K562 (cell line): ENCODE results near the gene PIH1D1. TPM values are rescaled to one million over a fixed set of nuclear protein-coding genes. Genes with fewer than 3 reads are reported as not detected.
A peak's percentile ranks its signal among the peaks of the same experiment; 100 is the strongest.

Source experiments
- BRD4 ChIP-seq: fragments of 200-600 bp; sonication (generic); IDR thresholded peaks from 2 replicates; pipeline ENCODE4 v1.6.1; 2017; ENCODE audit warnings: inconsistent platforms
- ESRRA ChIP-seq: fragments of 450-650 bp; IDR thresholded peaks from 2 replicates; pipeline ENCODE4 v1.6.1; 2014; ENCODE audit warnings: low read depth, mild to moderate bottlenecking, moderate library complexity, borderline replicate concordance
- FOXM1 ChIP-seq, 2 experiments: fragments of 450-650 bp in 1 of 2; sonication (generic) in 1 of 2; formaldehyde crosslinking in 1 of 2; IDR thresholded peaks; 2 replicates each; pipeline versions ENCODE4 v1.6.1 to v1.9.0; 2017 to 2022; ENCODE audit warnings: low read depth in 2 of 2, mild to moderate bottlenecking in 2 of 2, missing genetic modification reagents in 1 of 2, moderate library complexity in 1 of 2
- MNT ChIP-seq, 2 experiments: fragments of 450-650 bp; conservative IDR thresholded peaks; 2 replicates each; pipeline ENCODE4 v1.6.1; 2017; ENCODE audit warnings: mild to moderate bottlenecking in 2 of 2, moderate library complexity in 2 of 2
- MTA1 ChIP-seq: fragments of 450-650 bp; IDR thresholded peaks from 2 replicates; pipeline ENCODE4 v1.6.1; 2017; ENCODE audit warnings: borderline replicate concordance
- RBM22 ChIP-seq: fragments of 200-400 bp; formaldehyde crosslinking; IDR thresholded peaks from 2 replicates; pipeline ENCODE4 v1.6.1; 2018; ENCODE audit warnings: low read length, low read depth; ENCODE audit not compliant: poor library complexity, severe bottlenecking
- RUNX1 ChIP-seq: sonication (generic); IDR thresholded peaks from 2 replicates; pipeline ENCODE4 v1.6.1; 2016; ENCODE audit warnings: antibody characterized with exemption, low read depth
- STAT5A ChIP-seq: IDR thresholded peaks from 2 replicates; pipeline ENCODE4 v1.6.1; 2012; ENCODE audit warnings: low read length, inconsistent platforms, borderline replicate concordance
- TOE1 ChIP-seq, 2 experiments: fragments of 450-650 bp in 1 of 2; sonication (generic) in 1 of 2; formaldehyde crosslinking in 1 of 2; IDR thresholded peaks; 2 replicates each; pipeline versions ENCODE4 v1.7.1 to v1.8.0; 2016 to 2022; ENCODE audit warnings: borderline replicate concordance in 2 of 2, mild to moderate bottlenecking in 2 of 2, antibody characterized with exemption in 1 of 2, inconsistent platforms in 1 of 2, low read depth in 1 of 2, missing genetic modification reagents in 1 of 2, moderate library complexity in 1 of 2
- ZBTB17 ChIP-seq: fragments of 450-650 bp; formaldehyde crosslinking; IDR thresholded peaks from 2 replicates; pipeline ENCODE4 v1.4.0; 2020; ENCODE audit warnings: mild to moderate bottlenecking
- polyA plus RNA-seq, 8 experiments: library from polyadenylated mRNA; depleted of rRNA in 4 of 8; stranded (reverse) in 5 of 8; unstranded in 3 of 8; fragments of >200 nt; fragmentation: Nextera tagmentation in 2 of 8; fragmentation: Illumina TruSeq in 1 of 8; extraction: Ambion mirVana in 2 of 8; extraction: Trizol in 1 of 8; gene quantifications; 2 replicates each; pipeline versions ENCODE4 v1.2.1 to v1.2.3, GENCODE V29; 2011 to 2014; ENCODE audit warnings: inconsistent platforms in 1 of 8, missing spikeins in 1 of 8
- total RNA-seq, 7 experiments: library from RNA; depleted of rRNA in 6 of 7; stranded (reverse); fragments of >200 nt in 6 of 7; fragmentation: Illumina TruSeq in 2 of 7; extraction: Trizol in 2 of 7; gene quantifications; 2 replicates each; pipeline versions ENCODE4 v1.2.1 to v1.2.3, GENCODE V29; 2011 to 2021; ENCODE audit warnings: low replicate concordance in 1 of 7
- TF ChIP-seq, protein P1 (sequence below): fragments of 450-650 bp; IDR thresholded peaks from 2 replicates; pipeline ENCODE4 v1.6.1; 2016; ENCODE audit warnings: mild to moderate bottlenecking, moderate library complexity
- TF ChIP-seq, protein P2 (sequence below): sonication (generic); formaldehyde crosslinking; IDR thresholded peaks from 2 replicates; pipeline ENCODE4 v1.9.0; 2022; ENCODE audit warnings: mild to moderate bottlenecking, missing genetic modification reagents

PIH1D1 gene
- total and polyA plus RNA-seq, 9 of the 15 experiments (the other 6 are each of a cell fraction or from before 2014, with no cell fraction given) = 26.5 to 224 (median 137) TPM

DNA sequence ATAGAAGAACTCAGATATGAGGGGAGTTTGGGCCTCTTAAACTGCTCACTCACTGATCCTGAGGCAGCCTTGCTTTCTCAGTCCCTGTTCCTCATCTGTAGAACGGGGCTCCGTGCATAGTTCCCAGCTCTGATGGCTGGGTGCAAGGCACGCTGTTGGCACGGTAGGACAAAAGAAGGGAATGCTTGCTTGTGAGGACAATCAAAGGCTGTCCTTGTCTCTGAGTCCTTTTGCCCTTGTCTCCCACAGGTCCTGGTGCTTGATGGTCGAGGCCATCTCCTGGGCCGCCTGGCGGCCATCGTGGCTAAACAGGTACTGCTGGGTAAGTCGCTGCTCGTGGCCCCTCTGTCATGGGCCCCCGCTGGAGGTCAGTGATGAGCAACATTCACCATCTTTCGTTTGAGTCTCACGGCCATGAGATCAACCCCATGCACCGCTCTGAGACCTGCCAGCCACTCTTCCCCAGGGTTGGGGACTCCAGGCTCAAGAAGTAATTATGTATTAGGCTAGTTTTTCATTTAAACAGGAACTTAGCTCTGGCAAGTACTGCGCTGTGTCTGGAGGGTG is 38.1 kb upstream of the PIH1D1 start (continued):
- TF ChIP-seq MNT (conservative IDR thresholded peaks at IDR 0.05) (peak; percentile 50 to 72; a peak in 3 of 4 replicates), RBM22 (no peak), ZBTB17 (no peak), TOE1 (IDR thresholded peaks at IDR 0.05; ENCODE audit: borderline replicate concordance) (peak; percentile 16; the same call in 1 of the 2 replicates), TOE1 (CRISPR knock-in tag; IDR thresholded peaks at IDR 0.05; ENCODE audit: borderline replicate concordance, low read depth) (no peak), BRD4 (no peak), STAT5A (no peak), ESRRA (peak; percentile 80), FOXM1 (IDR thresholded peaks at IDR 0.05; ENCODE audit: low read depth) (no peak), FOXM1 (CRISPR knock-in tag; IDR thresholded peaks at IDR 0.05; ENCODE audit: low read depth) (peak; percentile 24; the same call in 1 of the 2 replicates), MTA1 (no peak), RUNX1 (0 out of 2 replicates have a peak, but pooled peaks have one; percentile 29)
- TF ChIP-seq, protein P1, sequence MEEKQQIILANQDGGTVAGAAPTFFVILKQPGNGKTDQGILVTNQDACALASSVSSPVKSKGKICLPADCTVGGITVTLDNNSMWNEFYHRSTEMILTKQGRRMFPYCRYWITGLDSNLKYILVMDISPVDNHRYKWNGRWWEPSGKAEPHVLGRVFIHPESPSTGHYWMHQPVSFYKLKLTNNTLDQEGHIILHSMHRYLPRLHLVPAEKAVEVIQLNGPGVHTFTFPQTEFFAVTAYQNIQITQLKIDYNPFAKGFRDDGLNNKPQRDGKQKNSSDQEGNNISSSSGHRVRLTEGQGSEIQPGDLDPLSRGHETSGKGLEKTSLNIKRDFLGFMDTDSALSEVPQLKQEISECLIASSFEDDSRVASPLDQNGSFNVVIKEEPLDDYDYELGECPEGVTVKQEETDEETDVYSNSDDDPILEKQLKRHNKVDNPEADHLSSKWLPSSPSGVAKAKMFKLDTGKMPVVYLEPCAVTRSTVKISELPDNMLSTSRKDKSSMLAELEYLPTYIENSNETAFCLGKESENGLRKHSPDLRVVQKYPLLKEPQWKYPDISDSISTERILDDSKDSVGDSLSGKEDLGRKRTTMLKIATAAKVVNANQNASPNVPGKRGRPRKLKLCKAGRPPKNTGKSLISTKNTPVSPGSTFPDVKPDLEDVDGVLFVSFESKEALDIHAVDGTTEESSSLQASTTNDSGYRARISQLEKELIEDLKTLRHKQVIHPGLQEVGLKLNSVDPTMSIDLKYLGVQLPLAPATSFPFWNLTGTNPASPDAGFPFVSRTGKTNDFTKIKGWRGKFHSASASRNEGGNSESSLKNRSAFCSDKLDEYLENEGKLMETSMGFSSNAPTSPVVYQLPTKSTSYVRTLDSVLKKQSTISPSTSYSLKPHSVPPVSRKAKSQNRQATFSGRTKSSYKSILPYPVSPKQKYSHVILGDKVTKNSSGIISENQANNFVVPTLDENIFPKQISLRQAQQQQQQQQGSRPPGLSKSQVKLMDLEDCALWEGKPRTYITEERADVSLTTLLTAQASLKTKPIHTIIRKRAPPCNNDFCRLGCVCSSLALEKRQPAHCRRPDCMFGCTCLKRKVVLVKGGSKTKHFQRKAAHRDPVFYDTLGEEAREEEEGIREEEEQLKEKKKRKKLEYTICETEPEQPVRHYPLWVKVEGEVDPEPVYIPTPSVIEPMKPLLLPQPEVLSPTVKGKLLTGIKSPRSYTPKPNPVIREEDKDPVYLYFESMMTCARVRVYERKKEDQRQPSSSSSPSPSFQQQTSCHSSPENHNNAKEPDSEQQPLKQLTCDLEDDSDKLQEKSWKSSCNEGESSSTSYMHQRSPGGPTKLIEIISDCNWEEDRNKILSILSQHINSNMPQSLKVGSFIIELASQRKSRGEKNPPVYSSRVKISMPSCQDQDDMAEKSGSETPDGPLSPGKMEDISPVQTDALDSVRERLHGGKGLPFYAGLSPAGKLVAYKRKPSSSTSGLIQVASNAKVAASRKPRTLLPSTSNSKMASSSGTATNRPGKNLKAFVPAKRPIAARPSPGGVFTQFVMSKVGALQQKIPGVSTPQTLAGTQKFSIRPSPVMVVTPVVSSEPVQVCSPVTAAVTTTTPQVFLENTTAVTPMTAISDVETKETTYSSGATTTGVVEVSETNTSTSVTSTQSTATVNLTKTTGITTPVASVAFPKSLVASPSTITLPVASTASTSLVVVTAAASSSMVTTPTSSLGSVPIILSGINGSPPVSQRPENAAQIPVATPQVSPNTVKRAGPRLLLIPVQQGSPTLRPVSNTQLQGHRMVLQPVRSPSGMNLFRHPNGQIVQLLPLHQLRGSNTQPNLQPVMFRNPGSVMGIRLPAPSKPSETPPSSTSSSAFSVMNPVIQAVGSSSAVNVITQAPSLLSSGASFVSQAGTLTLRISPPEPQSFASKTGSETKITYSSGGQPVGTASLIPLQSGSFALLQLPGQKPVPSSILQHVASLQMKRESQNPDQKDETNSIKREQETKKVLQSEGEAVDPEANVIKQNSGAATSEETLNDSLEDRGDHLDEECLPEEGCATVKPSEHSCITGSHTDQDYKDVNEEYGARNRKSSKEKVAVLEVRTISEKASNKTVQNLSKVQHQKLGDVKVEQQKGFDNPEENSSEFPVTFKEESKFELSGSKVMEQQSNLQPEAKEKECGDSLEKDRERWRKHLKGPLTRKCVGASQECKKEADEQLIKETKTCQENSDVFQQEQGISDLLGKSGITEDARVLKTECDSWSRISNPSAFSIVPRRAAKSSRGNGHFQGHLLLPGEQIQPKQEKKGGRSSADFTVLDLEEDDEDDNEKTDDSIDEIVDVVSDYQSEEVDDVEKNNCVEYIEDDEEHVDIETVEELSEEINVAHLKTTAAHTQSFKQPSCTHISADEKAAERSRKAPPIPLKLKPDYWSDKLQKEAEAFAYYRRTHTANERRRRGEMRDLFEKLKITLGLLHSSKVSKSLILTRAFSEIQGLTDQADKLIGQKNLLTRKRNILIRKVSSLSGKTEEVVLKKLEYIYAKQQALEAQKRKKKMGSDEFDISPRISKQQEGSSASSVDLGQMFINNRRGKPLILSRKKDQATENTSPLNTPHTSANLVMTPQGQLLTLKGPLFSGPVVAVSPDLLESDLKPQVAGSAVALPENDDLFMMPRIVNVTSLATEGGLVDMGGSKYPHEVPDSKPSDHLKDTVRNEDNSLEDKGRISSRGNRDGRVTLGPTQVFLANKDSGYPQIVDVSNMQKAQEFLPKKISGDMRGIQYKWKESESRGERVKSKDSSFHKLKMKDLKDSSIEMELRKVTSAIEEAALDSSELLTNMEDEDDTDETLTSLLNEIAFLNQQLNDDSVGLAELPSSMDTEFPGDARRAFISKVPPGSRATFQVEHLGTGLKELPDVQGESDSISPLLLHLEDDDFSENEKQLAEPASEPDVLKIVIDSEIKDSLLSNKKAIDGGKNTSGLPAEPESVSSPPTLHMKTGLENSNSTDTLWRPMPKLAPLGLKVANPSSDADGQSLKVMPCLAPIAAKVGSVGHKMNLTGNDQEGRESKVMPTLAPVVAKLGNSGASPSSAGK = peak; percentile 37; the same call in 1 of the 2 replicates
- TF ChIP-seq, protein P2, sequence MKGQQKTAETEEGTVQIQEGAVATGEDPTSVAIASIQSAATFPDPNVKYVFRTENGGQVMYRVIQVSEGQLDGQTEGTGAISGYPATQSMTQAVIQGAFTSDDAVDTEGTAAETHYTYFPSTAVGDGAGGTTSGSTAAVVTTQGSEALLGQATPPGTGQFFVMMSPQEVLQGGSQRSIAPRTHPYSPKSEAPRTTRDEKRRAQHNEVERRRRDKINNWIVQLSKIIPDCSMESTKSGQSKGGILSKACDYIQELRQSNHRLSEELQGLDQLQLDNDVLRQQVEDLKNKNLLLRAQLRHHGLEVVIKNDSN (CRISPR knock-in tag) = peak; percentile 48; the same call in 1 of the 2 replicates
